ENCODE results near the gene ADAM30. TPM values are rescaled to one million over a fixed set of nuclear protein-coding genes. Genes with fewer than 3 reads are reported as not detected.

ADAM30 gene
- total RNA-seq, result 0.05 TPM in 1 of 2 replicates, not detected in the other

DNA sequence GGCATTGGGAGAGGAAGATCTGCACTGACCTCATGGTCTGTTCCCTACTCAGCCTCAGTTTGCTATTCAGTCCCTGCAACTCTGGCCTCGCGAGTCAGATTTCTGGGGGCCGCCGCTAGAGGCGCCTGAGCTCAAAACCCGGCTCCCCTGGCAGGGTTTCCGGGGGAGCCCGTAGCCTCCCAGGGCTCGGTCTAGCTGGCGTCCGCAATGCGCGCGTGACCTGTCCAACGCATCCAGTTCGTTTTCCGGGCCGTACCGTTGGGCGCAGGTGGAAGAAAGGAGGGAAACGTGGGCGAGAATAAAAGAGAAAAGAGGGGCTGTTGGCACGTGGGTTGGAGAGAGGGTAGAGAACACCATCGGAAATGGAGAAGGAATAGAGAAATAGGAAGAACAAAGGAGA lies at the start of gene ADAM30:
Gene ADAM30 (minus strand): TSS at position 213 of the 400 bp plus-strand sequence. CDS start 179 bp downstream, at position 34.

Other genes starting within 250 kb of the ADAM30 start
- gene ZNF697, start 248.2 kb downstream of the ADAM30 start, total RNA-seq, result 17.5 and 21.0 TPM in 2 replicates
- gene PHGDH, start 184.6 kb downstream of the ADAM30 start, total RNA-seq, result 104 and 155 TPM in 2 replicates
- not detected in 2 replicates for gene HMGCS2, start 127.6 kb downstream of the ADAM30 start, total RNA-seq
- gene REG4, start 85.1 kb downstream of the ADAM30 start, total RNA-seq, result not detected in 2 replicates
- gene NOTCH2, start 173.1 kb upstream of the ADAM30 start, total RNA-seq, result 322 and 394 TPM in 2 replicates